SK-N-MC (cell line): ENCODE results near the gene DMRTB1.

Experiments used
- EZH2 ChIP-seq: fragments of 200-600 bp; sonication (generic); IDR thresholded peaks from one replicate; pipeline ENCODE4 v1.6.1; 2017; ENCODE audit warnings: antibody characterized with exemption
- FOXP2 ChIP-seq: optimal IDR thresholded peaks from 2 replicates; pipeline ENCODE3; 2011; ENCODE audit warnings: mild to moderate bottlenecking, moderate library complexity; ENCODE audit not compliant: insufficient read depth; ENCODE audit errors: extremely low read length, control extremely low read depth
- POLR2AphosphoS5 ChIP-seq: IDR thresholded peaks from 2 replicates; pipeline ENCODE4 v1.6.1; 2012; ENCODE audit warnings: mild to moderate bottlenecking, low read depth, low read length, borderline replicate concordance

DNA sequence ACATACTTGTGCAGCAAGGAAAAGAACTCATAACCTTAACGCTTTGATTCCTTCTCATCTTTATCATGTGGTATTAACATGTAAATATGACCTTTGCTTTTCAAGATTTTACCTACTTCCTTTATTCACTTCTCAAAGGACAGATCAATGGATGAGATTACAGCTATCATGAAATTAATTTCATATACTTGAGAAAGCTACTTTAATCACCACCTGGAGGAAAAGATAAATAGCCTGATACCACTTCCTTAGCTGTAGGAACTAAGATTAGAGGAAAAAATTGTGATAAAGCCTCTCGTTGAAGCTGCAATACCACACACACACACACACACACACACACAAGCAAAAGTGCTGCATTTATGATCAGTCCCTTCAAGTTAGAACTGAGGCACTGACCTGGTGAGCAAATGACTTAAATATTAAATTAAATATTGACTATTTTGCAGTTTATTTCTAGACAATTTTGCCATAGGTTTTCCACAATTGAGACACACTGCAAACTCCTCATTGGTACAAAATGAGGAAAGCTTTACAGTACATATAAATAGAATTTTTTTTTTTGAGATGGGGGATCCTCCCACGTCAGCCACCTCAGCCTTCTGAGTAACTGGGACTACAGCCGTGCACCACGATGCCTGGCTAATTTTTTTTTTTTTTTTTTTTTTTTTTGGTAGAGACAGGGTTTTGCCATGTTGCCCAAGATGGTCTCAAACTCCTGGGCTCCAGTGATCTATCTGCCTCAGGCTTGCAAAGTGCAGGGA is 27.2 kb upstream of the DMRTB1 start:
- no peak for TF ChIP-seq POLR2AphosphoS5
- TF ChIP-seq EZH2: no peak
- TF ChIP-seq FOXP2: no peak
